NCI-H1694 (cell line): Measurements from ENCODE around the gene ZNF341.
"Not testable (repeated sequence)": the region's sequence is repeated elsewhere in the genome, so short reads cannot be mapped to it uniquely, and the experiment has no call there.

Source experiments
- DNase-seq: peaks from one replicate; lab custom pipeline; 2025; lab: John Stamatoyannopoulos, UW

The ZNF341 gene

GRCh38 chr20:33731693-33732165, at the start of gene ZNF341:
Gene ZNF341 (plus strand): TSS chr20:33731996. CDS start chr20:33732022, 26 bp downstream.
- DNase-seq, result peak; percentile 70

- peak; percentile 81 for DNase-seq
Observed at GRCh38 chr20:33684533-33685327, 47.1 kb upstream of the ZNF341 start.

- DNase-seq, result peak; percentile 81
Observed at GRCh38 chr20:33685328-33686099, 46.3 kb upstream of the ZNF341 start.

- DNase-seq, result peak; percentile 76
Observed at GRCh38 chr20:33686100-33686983, 45.5 kb upstream of the ZNF341 start, which contains the start of gene E2F1. Gene E2F1 (minus strand): TSS chr20:33686385. CDS start chr20:33686264, 121 bp downstream.

- DNase-seq, result no peak
Observed at GRCh38 chr20:33686984-33687366, 44.8 kb upstream of the ZNF341 start.

GRCh38 chr20:33687370-33687915, 44.4 kb upstream of the ZNF341 start:
- no peak for DNase-seq

- DNase-seq, result no peak
Observed at GRCh38 chr20:33687993-33688937, 43.5 kb upstream of the ZNF341 start.

GRCh38 chr20:33688938-33689424, 42.8 kb upstream of the ZNF341 start:
- no peak for DNase-seq

GRCh38 chr20:33689493-33689892, 42.3 kb upstream of the ZNF341 start:
- DNase-seq, result no peak

- no peak for DNase-seq
Observed at GRCh38 chr20:33689973-33690372, 41.8 kb upstream of the ZNF341 start.

- DNase-seq, result no peak
Observed at GRCh38 chr20:33693289-33693688, 38.5 kb upstream of the ZNF341 start.

- no peak for DNase-seq
Observed at GRCh38 chr20:33693741-33694638, 37.8 kb upstream of the ZNF341 start.

- no peak for DNase-seq
Observed at GRCh38 chr20:33694639-33695012, 37.2 kb upstream of the ZNF341 start.

- no peak for DNase-seq
Observed at GRCh38 chr20:33696448-33696847, 35.3 kb upstream of the ZNF341 start.

GRCh38 chr20:33697129-33697528, 34.7 kb upstream of the ZNF341 start:
- no peak for DNase-seq

- DNase-seq, result not testable (repeated sequence)
Observed at GRCh38 chr20:33698966-33699365, 32.8 kb upstream of the ZNF341 start.

GRCh38 chr20:33700696-33701441, 30.9 kb upstream of the ZNF341 start:
- not testable (repeated sequence) for DNase-seq

- no peak for DNase-seq
Observed at GRCh38 chr20:33701629-33702450, 30.0 kb upstream of the ZNF341 start.
